Osteoblast (primary cell): ENCODE measurements around the gene LENG8. TPM values are rescaled to one million over a fixed set of nuclear protein-coding genes. Genes with fewer than 3 reads are reported as not detected.
A peak's percentile ranks its signal among the peaks of the same experiment; 100 is the strongest.
"Not testable (repeated sequence)": the region's sequence is repeated elsewhere in the genome, so short reads cannot be mapped to it uniquely, and the experiment has no call there.

Experiments
- DNase-seq: peaks from one replicate; pipeline ENCODE4 v3.0.0; 2011; ENCODE audit warnings: low spot score, mixed read lengths; ENCODE audit not compliant: insufficient read length; ENCODE audit errors: missing footprints
- H2AFZ ChIP-seq: 2 replicates; pipeline ENCODE4 v1.6.0; 2011; ENCODE audit warnings: mild to moderate bottlenecking, low read length
- H3K27ac ChIP-seq: 2 replicates; pipeline ENCODE4 v1.5.1; 2011; ENCODE audit warnings: mild to moderate bottlenecking, low read depth, low read length, moderate library complexity
- H3K27me3 ChIP-seq: 2 replicates; pipeline ENCODE4 v1.6.0; 2012; ENCODE audit warnings: mild to moderate bottlenecking, control low read depth, inconsistent platforms, low read length, moderate library complexity; ENCODE audit not compliant: insufficient read depth
- H3K36me3 ChIP-seq: 2 replicates; pipeline ENCODE4 v1.5.1; 2011; ENCODE audit warnings: mild to moderate bottlenecking, low read length, control low read depth, moderate library complexity; ENCODE audit not compliant: insufficient read depth
- H3K4me1 ChIP-seq: 2 replicates; pipeline ENCODE4 v1.5.1; 2011; ENCODE audit warnings: mild to moderate bottlenecking, low read length, control low read depth, moderate library complexity; ENCODE audit not compliant: insufficient read depth
- H3K4me2 ChIP-seq: 2 replicates; pipeline ENCODE4 v1.6.0; 2011; ENCODE audit warnings: mild to moderate bottlenecking, low read length; ENCODE audit not compliant: insufficient read depth
- H3K4me3 ChIP-seq: fragments of 200-600 bp; sonication (generic); 3 replicates; pipeline ENCODE4 v1.5.1; 2012; ENCODE audit warnings: mild to moderate bottlenecking, low read length, inconsistent platforms; ENCODE audit not compliant: insufficient read depth
- H3K79me2 ChIP-seq: 2 replicates; pipeline ENCODE4 v1.6.0; 2012; ENCODE audit warnings: mild to moderate bottlenecking, low read length, control low read depth, inconsistent platforms; ENCODE audit not compliant: insufficient read depth
- H3K9me3 ChIP-seq: 2 replicates; pipeline ENCODE4 v1.5.1; 2011; ENCODE audit warnings: low read depth, low read length, control low read depth
- H4K20me1 ChIP-seq: 2 replicates; pipeline ENCODE4 v1.6.0; 2012; ENCODE audit warnings: mild to moderate bottlenecking, low read length, control low read depth; ENCODE audit not compliant: insufficient read depth
- CTCF ChIP-seq: IDR thresholded peaks from 2 replicates; pipeline ENCODE4 v1.5.1; 2011; ENCODE audit warnings: mild to moderate bottlenecking, low read depth, low read length, moderate library complexity; ENCODE audit errors: extremely low read depth
- total RNA-seq: library from RNA; depleted of rRNA; stranded (reverse); fragments of >200 nt; gene quantifications from 2 replicates; pipeline ENCODE4 v1.2.3, GENCODE V29; 2012

The LENG8 gene
- total RNA-seq, 1 donor, result 42.3 TPM

GRCh38 chr19:54502518-54503048 is 53.6 kb downstream of the LENG8 start, which contains the start of gene LAIR2:
Gene LAIR2, plus strand, starts transcription at chr19:54502831. Its CDS starts 88 bp downstream, at chr19:54502919.
- Histone ChIP-seq H3K4me3 (no peak within 1 kb of the TSS), H3K4me1 (no peaks in the 10 kb centered on the region), H3K4me2 (no peak within 1 kb of the TSS), H3K9me3 (no peaks in the 10 kb centered on the region), H3K79me2 (no peaks in the 10 kb centered on the region), H2AFZ (no peak within 1 kb of the TSS), H3K27me3 (no peaks in the 10 kb centered on the region), H3K27ac (no peak within 1 kb of the TSS), H3K36me3 (no peaks in the 10 kb centered on the region), H4K20me1 (no peaks in the 10 kb centered on the region)
- TF ChIP-seq CTCF, result no peak
- no peak for DNase-seq

GRCh38 chr19:54505542-54505941 is 56.5 kb downstream of the LENG8 start:
- H3K27ac ChIP-seq, H4K20me1 ChIP-seq, DNase-seq, H3K4me3 ChIP-seq, H3K4me2 ChIP-seq, H2AFZ ChIP-seq, H3K27me3 ChIP-seq, H3K79me2 ChIP-seq, H3K36me3 ChIP-seq, H3K4me1 ChIP-seq, H3K9me3 ChIP-seq: not testable (repeated sequence)

GRCh38 chr19:54506079-54506478 is 57.1 kb downstream of the LENG8 start:
- no peak overlapping the region for H3K4me3 ChIP-seq
- no peaks in the 10 kb centered on the region for H4K20me1 ChIP-seq
- DNase-seq, result peak; percentile 47
- no peaks in the 10 kb centered on the region for H3K9me3 ChIP-seq
- no peaks in the 10 kb centered on the region for H3K79me2 ChIP-seq
- no peak overlapping the region for H3K27ac ChIP-seq
- no peaks in the 10 kb centered on the region for H3K27me3 ChIP-seq
- TF ChIP-seq CTCF, result no peak
- H3K4me2 ChIP-seq, result no peak overlapping the region
- no peak overlapping the region for H2AFZ ChIP-seq
- H3K4me1 ChIP-seq, result no peaks in the 10 kb centered on the region
- H3K36me3 ChIP-seq, result no peaks in the 10 kb centered on the region

GRCh38 chr19:54507038-54507717 is 58.2 kb downstream of the LENG8 start:
- H2AFZ ChIP-seq, H3K36me3 ChIP-seq, H3K4me1 ChIP-seq, H3K4me2 ChIP-seq, DNase-seq, H3K79me2 ChIP-seq, H3K27me3 ChIP-seq, H3K27ac ChIP-seq, H3K4me3 ChIP-seq, H4K20me1 ChIP-seq, H3K9me3 ChIP-seq: not testable (repeated sequence)

GRCh38 chr19:54507824-54508223 is 58.8 kb downstream of the LENG8 start:
- H3K27ac ChIP-seq, result no peak overlapping the region
- H3K4me2 ChIP-seq, result no peak overlapping the region
- no peaks in the 10 kb centered on the region for H3K27me3 ChIP-seq
- no peak overlapping the region for H3K4me3 ChIP-seq
- H2AFZ ChIP-seq, result no peak overlapping the region
- H3K9me3 ChIP-seq, result no peaks in the 10 kb centered on the region
- TF ChIP-seq CTCF, result no peak
- H3K79me2 ChIP-seq, result no peaks in the 10 kb centered on the region
- peak; percentile 2 for DNase-seq
- H4K20me1 ChIP-seq, result no peaks in the 10 kb centered on the region
- no peaks in the 10 kb centered on the region for H3K36me3 ChIP-seq
- no peaks in the 10 kb centered on the region for H3K4me1 ChIP-seq

- not testable (repeated sequence) for H3K27ac ChIP-seq, H3K4me1 ChIP-seq, H3K4me3 ChIP-seq, H4K20me1 ChIP-seq, H3K36me3 ChIP-seq, H3K27me3 ChIP-seq, DNase-seq, H3K9me3 ChIP-seq, H3K79me2 ChIP-seq, H3K4me2 ChIP-seq, H2AFZ ChIP-seq
These were observed 59.5 kb downstream of the LENG8 start for GRCh38 chr19:54508487-54508886.
